Cardiac fibroblast (primary cell): ENCODE results near the gene NPEPL1.

Experiments
- DNase-seq, 2 donors: peaks; one replicate each; pipeline versions ENCODE4 v3.0.0 to v3.0.0-alpha.2; 2010; ENCODE audit warnings: low read depth in 2 of 2
- H3K4me3 ChIP-seq, 2 donors: replicated peaks in 1 of 2; 1 replicate in 1 of 2; 2 replicates in 1 of 2; pipeline ENCODE4 v1.5.1; 2011; ENCODE audit warnings: low read depth in 2 of 2, low read length in 2 of 2, mild to moderate bottlenecking in 2 of 2, moderate library complexity in 1 of 2
- TF ChIP-seq, protein P1 (sequence below): IDR thresholded peaks from one replicate; pipeline ENCODE4 v1.5.1; 2011; ENCODE audit warnings: low read depth, mild to moderate bottlenecking, low read length, inconsistent platforms

Gene NPEPL1

GRCh38 chr20:58762120-58762519, 69.5 kb downstream of the NPEPL1 start:
- H3K4me3 ChIP-seq = no peak overlapping the region
- TF ChIP-seq, protein P1, sequence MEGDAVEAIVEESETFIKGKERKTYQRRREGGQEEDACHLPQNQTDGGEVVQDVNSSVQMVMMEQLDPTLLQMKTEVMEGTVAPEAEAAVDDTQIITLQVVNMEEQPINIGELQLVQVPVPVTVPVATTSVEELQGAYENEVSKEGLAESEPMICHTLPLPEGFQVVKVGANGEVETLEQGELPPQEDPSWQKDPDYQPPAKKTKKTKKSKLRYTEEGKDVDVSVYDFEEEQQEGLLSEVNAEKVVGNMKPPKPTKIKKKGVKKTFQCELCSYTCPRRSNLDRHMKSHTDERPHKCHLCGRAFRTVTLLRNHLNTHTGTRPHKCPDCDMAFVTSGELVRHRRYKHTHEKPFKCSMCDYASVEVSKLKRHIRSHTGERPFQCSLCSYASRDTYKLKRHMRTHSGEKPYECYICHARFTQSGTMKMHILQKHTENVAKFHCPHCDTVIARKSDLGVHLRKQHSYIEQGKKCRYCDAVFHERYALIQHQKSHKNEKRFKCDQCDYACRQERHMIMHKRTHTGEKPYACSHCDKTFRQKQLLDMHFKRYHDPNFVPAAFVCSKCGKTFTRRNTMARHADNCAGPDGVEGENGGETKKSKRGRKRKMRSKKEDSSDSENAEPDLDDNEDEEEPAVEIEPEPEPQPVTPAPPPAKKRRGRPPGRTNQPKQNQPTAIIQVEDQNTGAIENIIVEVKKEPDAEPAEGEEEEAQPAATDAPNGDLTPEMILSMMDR = no peak
- DNase-seq = no peak

- DNase-seq = no peak
- no peak overlapping the region for H3K4me3 ChIP-seq
- TF ChIP-seq, protein P1 = no peak
Observed at GRCh38 chr20:58763076-58763475, 70.5 kb downstream of the NPEPL1 start.
